ENCODE data around the gene MISP3.

DNA sequence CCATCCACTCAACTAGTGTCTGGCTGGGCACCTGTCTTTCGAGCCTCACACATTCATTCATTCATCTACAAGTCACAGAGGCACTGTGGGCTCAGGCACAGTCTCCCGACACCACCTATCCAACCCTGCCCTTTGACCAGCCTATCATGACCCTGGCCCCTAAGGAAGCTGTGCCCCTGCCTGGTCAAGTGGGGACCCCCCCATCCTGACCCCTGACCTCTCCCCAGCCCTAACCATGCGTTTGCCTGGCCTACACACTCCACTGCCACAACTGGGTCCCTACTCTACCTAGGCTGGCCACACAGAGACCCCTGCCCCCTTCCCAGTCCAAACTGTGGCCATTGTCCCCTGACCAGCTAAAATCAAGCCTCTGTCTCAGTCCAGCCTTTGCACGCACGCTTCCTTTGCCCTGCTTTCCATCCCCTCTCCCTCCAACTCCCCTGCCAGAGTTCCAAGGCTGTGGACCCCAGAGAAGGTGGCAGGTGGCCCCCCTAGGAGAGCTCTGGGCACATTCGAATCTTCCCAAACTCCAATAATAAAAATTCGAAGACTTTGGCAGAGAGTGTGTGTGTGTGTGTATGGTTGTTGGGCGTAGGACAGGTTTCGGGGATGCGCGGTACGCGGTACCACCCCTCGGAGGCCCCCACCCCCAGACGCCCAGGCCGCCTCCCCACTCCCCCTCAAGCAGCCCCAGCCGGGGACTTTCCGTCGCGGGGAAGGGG lies 41.4 kb upstream of the MISP3 start:
- no peak for TF ChIP-seq POLR2A (IDR thresholded peaks at IDR 0.05)
- TF ChIP-seq, protein P1, sequence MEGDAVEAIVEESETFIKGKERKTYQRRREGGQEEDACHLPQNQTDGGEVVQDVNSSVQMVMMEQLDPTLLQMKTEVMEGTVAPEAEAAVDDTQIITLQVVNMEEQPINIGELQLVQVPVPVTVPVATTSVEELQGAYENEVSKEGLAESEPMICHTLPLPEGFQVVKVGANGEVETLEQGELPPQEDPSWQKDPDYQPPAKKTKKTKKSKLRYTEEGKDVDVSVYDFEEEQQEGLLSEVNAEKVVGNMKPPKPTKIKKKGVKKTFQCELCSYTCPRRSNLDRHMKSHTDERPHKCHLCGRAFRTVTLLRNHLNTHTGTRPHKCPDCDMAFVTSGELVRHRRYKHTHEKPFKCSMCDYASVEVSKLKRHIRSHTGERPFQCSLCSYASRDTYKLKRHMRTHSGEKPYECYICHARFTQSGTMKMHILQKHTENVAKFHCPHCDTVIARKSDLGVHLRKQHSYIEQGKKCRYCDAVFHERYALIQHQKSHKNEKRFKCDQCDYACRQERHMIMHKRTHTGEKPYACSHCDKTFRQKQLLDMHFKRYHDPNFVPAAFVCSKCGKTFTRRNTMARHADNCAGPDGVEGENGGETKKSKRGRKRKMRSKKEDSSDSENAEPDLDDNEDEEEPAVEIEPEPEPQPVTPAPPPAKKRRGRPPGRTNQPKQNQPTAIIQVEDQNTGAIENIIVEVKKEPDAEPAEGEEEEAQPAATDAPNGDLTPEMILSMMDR (IDR thresholded peaks at IDR 0.05), result no peak
